Gastroesophageal sphincter (tissue), 4 donors: ENCODE results near the gene PLA1A. TPM values are rescaled to one million over a fixed set of nuclear protein-coding genes. Genes with fewer than 3 reads are reported as not detected.

ENCODE experiments used
- ATAC-seq: fragments of 150-250 bp; one replicate; pipeline ENCODE4 v1.9.1; 2016; ENCODE audit warnings: mild to moderate bottlenecking, moderate library complexity
- H3K27ac ChIP-seq, 4 donors: fragments of 200-600 bp; sonication (generic) in 3 of 4; 1 replicate in 3 of 4; 2 replicates in 1 of 4; pipeline ENCODE4 v1.5.1; 2016 to 2019
- H3K27me3 ChIP-seq: fragments of 200-600 bp; sonication (generic); one replicate; pipeline ENCODE4 v1.5.1; 2019
- H3K36me3 ChIP-seq, 2 donors: fragments of 200-600 bp; sonication (generic); one replicate each; pipeline ENCODE4 v1.5.1; 2019; ENCODE audit warnings: control low read depth in 1 of 2
- H3K4me1 ChIP-seq, 3 donors: fragments of 200-600 bp; sonication (generic); 1 replicate in 2 of 3; 2 replicates in 1 of 3; pipeline ENCODE4 v1.5.1; 2016 to 2019; ENCODE audit warnings: control low read depth in 2 of 3
- H3K4me3 ChIP-seq, 2 donors: fragments of 200-600 bp; sonication (generic); one replicate each; pipeline ENCODE4 v1.5.1; 2019; ENCODE audit warnings: mild to moderate bottlenecking in 1 of 2, moderate library complexity in 1 of 2
- H3K9me3 ChIP-seq, 3 donors: fragments of 200-600 bp; sonication (generic); one replicate each; pipeline ENCODE4 v1.5.1; 2017 to 2019; ENCODE audit warnings: control low read depth in 2 of 3
- EP300 ChIP-seq: sonication (generic); formaldehyde crosslinking; IDR thresholded peaks from one replicate; pipeline ENCODE4 v1.6.1; 2017; ENCODE audit warnings: antibody characterized with exemption, mild to moderate bottlenecking
- POLR2A ChIP-seq, 2 donors: fragments of 450-650 bp; IDR thresholded peaks; one replicate each; pipeline ENCODE4 v1.6.1; 2017; ENCODE audit warnings: antibody characterized with exemption in 2 of 2, mild to moderate bottlenecking in 2 of 2, moderate library complexity in 1 of 2
- POLR2AphosphoS5 ChIP-seq: sonication (generic); formaldehyde crosslinking; IDR thresholded peaks from one replicate; pipeline ENCODE4 v1.6.1; 2017; ENCODE audit warnings: antibody characterized with exemption
- WGBS, 2 donors: methylation state at CpG; one replicate each; pipeline ENCODE4 v1.1.5; 2018; ENCODE audit warnings: low coverage in 1 of 2; 5-methylcytosine and 5-hydroxymethylcytosine counted together
- total RNA-seq, 4 donors: library from RNA; depleted of rRNA; stranded (reverse); fragments of >200 nt; gene quantifications; one replicate each; pipeline ENCODE4 v1.1.0, GENCODE V29; 2016
- TF ChIP-seq, protein P1 (sequence below), 4 experiments: fragments of 200-600 bp in 2 of 4; fragments of 450-650 bp in 2 of 4; sonication (generic) in 1 of 4; IDR thresholded peaks; one replicate each; pipeline ENCODE4 v1.5.1; 2017 to 2019; ENCODE audit warnings: antibody characterized with exemption in 4 of 4, mild to moderate bottlenecking in 2 of 4, moderate library complexity in 2 of 4

The PLA1A gene
- total RNA-seq, 4 donors from 2014 or later, result 0.50 to 1.8 (median 1.4) TPM

DNA sequence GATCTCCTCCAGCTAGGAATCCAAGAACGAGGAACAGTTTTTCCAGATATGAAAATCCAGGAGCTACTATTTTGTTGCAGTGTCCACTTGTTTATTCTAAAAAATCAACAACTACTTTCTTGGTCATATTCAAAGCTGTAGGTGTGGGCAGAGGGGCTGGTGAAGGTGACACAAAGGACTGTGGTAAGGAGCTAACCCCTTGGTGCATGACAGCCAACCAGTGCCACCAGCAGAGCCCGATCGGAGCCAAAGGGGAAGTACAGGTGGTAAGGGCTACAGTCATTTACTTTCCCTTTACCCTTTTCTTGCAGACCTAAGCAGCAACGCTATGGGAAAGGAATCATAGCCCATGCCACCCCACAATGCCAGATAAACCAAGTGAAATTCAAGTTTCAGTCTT, 30.7 kb downstream of the PLA1A start:
- no peak for TF ChIP-seq POLR2A (IDR thresholded peaks at IDR 0.05)
- TF ChIP-seq POLR2AphosphoS5, result no peak
- TF ChIP-seq, protein P1, sequence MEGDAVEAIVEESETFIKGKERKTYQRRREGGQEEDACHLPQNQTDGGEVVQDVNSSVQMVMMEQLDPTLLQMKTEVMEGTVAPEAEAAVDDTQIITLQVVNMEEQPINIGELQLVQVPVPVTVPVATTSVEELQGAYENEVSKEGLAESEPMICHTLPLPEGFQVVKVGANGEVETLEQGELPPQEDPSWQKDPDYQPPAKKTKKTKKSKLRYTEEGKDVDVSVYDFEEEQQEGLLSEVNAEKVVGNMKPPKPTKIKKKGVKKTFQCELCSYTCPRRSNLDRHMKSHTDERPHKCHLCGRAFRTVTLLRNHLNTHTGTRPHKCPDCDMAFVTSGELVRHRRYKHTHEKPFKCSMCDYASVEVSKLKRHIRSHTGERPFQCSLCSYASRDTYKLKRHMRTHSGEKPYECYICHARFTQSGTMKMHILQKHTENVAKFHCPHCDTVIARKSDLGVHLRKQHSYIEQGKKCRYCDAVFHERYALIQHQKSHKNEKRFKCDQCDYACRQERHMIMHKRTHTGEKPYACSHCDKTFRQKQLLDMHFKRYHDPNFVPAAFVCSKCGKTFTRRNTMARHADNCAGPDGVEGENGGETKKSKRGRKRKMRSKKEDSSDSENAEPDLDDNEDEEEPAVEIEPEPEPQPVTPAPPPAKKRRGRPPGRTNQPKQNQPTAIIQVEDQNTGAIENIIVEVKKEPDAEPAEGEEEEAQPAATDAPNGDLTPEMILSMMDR (IDR thresholded peaks at IDR 0.05), result no peak
- no peak for TF ChIP-seq EP300
- Histone ChIP-seq H3K36me3 (no peaks in the 10 kb centered on the region), H3K27me3 (no peaks in the 10 kb centered on the region), H3K4me1 (peaks cover 0 to 28% (median 11%) of the 10 kb centered on the region in 3 donors), H3K4me3 (no peak overlapping the region), H3K9me3 (no peaks in the 10 kb centered on the region), H3K27ac (peak overlapping the region in 3 of 4 donors; percentile 22 to 66 (median 33))
- no peak for ATAC-seq
- 83 to 100% methylated on average over 1 to 2 of the region's 4 CpGs for WGBS, 2 donors

DNA sequence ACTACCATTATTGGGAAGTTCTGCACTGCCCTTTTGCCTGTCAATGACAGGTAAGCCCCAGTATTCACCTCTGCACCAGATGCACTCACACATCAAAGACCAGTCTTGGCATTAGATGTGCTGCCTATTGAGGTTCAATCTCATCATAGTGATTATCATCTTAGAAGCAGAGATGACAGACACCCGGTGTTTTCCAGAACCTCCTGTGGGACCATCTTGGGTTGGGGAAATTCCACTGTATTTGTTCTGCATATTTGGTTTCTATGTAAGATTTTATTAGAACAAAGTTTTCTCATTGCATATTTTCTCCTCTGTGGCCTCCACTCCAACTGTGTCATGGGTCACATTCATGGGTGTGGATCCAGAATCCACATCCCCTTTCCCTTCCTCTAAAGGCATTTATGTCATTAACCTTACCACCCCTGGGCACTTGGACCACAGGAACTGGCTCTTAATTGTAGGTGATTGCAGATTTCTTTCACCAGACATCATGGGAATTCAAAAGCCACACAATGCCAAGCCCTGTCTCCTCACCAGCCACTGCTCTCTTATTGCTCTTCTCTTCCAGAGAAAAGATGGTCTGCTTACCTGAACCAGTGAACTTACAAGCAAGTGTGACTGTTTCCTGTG, 31.2 kb downstream of the PLA1A start:
- Histone ChIP-seq H3K27ac (peak overlapping the region in 3 of 4 donors; percentile 22 to 66 (median 33)), H3K4me3 (no peak overlapping the region), H3K27me3 (no peaks in the 10 kb centered on the region), H3K9me3 (no peaks in the 10 kb centered on the region), H3K36me3 (no peaks in the 10 kb centered on the region), H3K4me1 (peaks cover 0 to 28% (median 11%) of the 10 kb centered on the region in 3 donors)
- peak; percentile 46 for ATAC-seq
- TF ChIP-seq POLR2A (IDR thresholded peaks at IDR 0.05) (no peak), POLR2AphosphoS5 (no peak), EP300 (no peak)
- TF ChIP-seq, protein P1 (IDR thresholded peaks at IDR 0.05), result no peak
- 50 to 63% methylated on average over 1 of the region's 1 CpG for WGBS, 2 donors

DNA sequence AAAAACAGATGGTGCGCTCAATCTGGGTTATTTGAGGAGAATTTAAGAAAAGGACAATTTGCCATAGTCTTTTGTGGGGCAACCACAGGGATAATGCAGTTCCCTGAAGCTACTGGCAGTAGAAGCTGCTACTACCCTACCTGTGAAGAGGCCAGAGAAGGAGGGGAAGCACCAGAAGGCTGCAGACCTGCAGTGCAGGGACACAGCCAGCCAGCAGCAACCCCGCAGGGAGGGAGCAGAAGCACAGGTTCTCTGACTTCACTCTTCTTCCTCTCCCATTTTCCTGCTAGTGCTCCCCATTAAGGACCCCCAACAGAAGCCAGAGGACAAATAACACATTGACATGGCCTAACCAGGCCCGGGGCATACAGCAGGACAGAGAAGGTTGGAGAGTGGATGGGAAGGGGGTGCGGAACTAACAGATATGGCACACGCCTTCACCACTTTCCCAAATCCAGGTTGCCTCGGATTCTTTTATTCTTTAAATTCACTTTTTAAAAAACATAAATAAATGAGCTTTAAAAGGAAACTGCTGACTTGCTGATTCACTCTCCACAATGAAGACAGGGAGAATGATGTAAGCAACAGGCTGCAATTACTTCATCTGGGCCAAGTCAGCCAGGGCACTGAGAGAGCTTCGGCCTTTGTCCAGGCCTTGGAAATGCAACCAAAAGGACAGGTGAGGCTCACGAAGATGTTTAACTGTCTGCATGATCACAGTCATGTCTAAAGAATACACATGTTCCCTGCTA, 32.6 kb downstream of the PLA1A start:
- 60 to 69% methylated on average over 6 of the region's 8 CpGs for WGBS, 2 donors
- peaks cover 0 to 28% (median 11%) of the 10 kb centered on the region in 3 donors for H3K4me1 ChIP-seq
- TF ChIP-seq EP300 (no peak), POLR2AphosphoS5 (no peak), POLR2A (IDR thresholded peaks at IDR 0.05) (no peak)
- TF ChIP-seq, protein P1 (IDR thresholded peaks at IDR 0.05), result no peak
- H3K27ac ChIP-seq, result peak overlapping the region in 3 of 4 donors; percentile 5 to 59 (median 29)
- H3K27me3 ChIP-seq, result no peaks in the 10 kb centered on the region
- no peaks in the 10 kb centered on the region for H3K9me3 ChIP-seq
- no peaks in the 10 kb centered on the region for H3K36me3 ChIP-seq
- ATAC-seq, result peak; percentile 57
- H3K4me3 ChIP-seq, result no peak overlapping the region

DNA sequence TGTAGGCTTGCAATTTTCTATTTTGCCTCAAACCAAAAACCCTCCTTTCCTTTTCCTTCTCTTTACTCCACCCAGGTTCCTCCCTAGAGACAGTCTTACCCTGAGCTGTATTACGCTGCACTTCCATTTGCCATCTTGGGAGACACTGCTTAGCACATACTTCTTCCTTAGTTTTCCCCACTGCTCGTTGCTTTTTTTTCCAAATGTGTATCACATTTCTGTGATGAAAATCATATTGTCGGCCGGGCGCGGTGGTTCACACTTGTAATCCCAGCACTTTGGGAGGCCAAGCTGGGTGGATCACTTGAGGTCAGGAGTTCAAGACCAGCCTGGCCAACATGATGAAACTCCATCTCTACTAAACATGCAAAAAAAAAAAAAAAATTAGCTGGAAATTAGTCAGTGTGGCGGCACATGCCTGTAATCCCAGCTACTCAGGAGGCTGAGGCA, 33.2 kb downstream of the PLA1A start:
- TF ChIP-seq EP300, result no peak
- H3K27me3 ChIP-seq, result no peaks in the 10 kb centered on the region
- H3K9me3 ChIP-seq, result no peaks in the 10 kb centered on the region
- ATAC-seq, result peak; percentile 34
- no peak overlapping the region for H3K4me3 ChIP-seq
- H3K36me3 ChIP-seq, result no peaks in the 10 kb centered on the region
- H3K27ac ChIP-seq, result peak overlapping the region in 3 of 4 donors; percentile 5 to 29 (median 29)
- WGBS, 2 donors, result 87 to 91% methylated on average over 4 to 7 of the region's 7 CpGs
- H3K4me1 ChIP-seq, result peaks cover 0 to 28% (median 11%) of the 10 kb centered on the region in 3 donors

DNA sequence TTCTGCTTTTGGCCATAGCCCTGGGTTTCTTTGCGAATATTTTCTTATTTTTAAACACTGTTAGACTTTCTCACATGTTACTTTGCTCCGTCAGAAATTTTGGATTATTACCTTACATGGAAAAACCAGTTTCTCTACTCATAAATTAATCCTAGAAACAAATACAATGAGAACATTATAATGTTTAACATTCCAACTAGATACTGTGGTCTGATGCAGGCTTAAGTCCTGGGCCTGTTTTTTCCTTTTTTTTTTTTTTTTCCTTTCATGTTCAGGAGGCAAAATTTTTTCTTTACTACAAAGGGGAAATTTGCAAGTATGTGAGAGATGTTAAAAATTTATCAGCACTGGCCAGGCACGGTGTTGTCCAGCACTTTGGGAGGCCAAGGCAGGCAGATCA, 33.8 kb downstream of the PLA1A start:
- Histone ChIP-seq H3K27ac (peak overlapping the region in 2 of 4 donors; percentile 29), H3K27me3 (no peaks in the 10 kb centered on the region), H3K4me1 (peaks cover 0 to 27% (median 11%) of the 10 kb centered on the region in 3 donors)

More for the DNA sequence above, 33.8 kb downstream of the PLA1A start:
- Histone ChIP-seq H3K4me3 (no peak overlapping the region), H3K36me3 (no peaks in the 10 kb centered on the region), H3K9me3 (no peaks in the 10 kb centered on the region)
- TF ChIP-seq POLR2AphosphoS5 (no peak), EP300 (no peak), POLR2A (IDR thresholded peaks at IDR 0.05) (no peak)
- TF ChIP-seq, protein P1 (IDR thresholded peaks at IDR 0.05), result no peak
- WGBS, 2 donors, result 33 to 68% methylated on average over 3 of the region's 3 CpGs
- no peak for ATAC-seq
